Loucy (cell line): Measurements from ENCODE around the gene VWA8.

Experiments
- CTCF ChIP-seq: fragments of 200-600 bp; sonication (generic); conservative IDR thresholded peaks from 2 replicates; pipeline ENCODE4 v1.5.1; 2014; ENCODE audit warnings: mild to moderate bottlenecking, antibody characterized with exemption, low read length
- EZH2phosphoT487 ChIP-seq: fragments of 200-600 bp; IDR thresholded peaks from 2 replicates; pipeline ENCODE4 v1.6.1; 2018; ENCODE audit warnings: antibody characterized with exemption, mild to moderate bottlenecking, moderate library complexity, borderline replicate concordance

- TF ChIP-seq CTCF (no peak), EZH2phosphoT487 (no peak)
Observed at GRCh38 chr13:41577436-41577835, 383.5 kb downstream of the VWA8 start.
